Lung microvascular endothelial cell (primary cell): Measurements from ENCODE around the gene TNS3. TPM values are rescaled to one million over a fixed set of nuclear protein-coding genes. Genes with fewer than 3 reads are reported as not detected.

Experiments used
- DNase-seq, 2 donors: peaks; one replicate each; pipeline versions ENCODE4 v3.0.0 to v3.0.0-alpha.2; 2010; ENCODE audit warnings: low read depth in 2 of 2
- total RNA-seq: library from RNA; depleted of rRNA; stranded (reverse); fragments of >200 nt; gene quantifications from 2 replicates; pipeline ENCODE4 v1.2.1, GENCODE V29; 2014

TNS3 gene
- total RNA-seq, 1 donor from 2014 or later, result 10.3 TPM

GRCh38 chr7:47525066-47525623 lies 56.8 kb downstream of the TNS3 start:
- no peak for DNase-seq

- no peak for DNase-seq
These were observed 58.5 kb downstream of the TNS3 start for GRCh38 chr7:47523401-47523800.

DNA sequence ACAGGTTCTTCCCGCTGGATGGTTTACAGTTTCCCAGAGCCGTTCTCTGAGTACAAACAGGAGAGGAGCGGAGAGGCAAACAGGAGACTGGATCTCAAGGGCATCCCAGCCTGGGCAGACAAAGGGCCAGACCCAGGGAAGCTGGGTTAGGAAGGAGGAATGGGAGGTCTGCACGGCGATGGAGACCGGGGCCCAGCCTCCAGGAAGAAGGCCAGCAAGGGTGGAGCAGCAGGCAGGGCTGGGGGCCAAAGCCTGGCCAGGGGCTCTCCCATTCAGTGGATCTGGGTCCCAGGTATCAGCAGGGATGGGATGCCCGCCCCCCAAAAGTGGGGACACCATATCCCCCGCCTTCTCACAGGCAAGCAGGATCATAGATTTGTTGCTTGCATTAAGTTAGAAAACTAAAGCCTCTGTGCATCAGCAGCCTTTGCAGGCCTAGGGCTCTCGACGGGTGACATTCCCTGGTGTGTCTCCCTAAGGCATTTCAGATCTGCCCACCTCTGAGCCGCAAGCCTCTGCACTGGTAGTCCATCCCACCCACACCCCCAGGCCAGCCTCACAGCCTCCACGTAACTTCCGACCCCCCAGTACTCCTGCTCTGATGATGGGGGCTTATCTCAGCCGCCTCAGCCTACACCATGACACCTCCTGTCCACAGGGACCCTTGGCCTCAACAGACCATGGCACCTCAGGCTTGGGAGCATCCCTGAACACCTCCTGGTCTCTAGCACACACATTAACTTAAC lies 59.9 kb downstream of the TNS3 start:
- no peak for DNase-seq

GRCh38 chr7:47521011-47521795 lies 60.7 kb downstream of the TNS3 start:
- DNase-seq, result no peak

DNA sequence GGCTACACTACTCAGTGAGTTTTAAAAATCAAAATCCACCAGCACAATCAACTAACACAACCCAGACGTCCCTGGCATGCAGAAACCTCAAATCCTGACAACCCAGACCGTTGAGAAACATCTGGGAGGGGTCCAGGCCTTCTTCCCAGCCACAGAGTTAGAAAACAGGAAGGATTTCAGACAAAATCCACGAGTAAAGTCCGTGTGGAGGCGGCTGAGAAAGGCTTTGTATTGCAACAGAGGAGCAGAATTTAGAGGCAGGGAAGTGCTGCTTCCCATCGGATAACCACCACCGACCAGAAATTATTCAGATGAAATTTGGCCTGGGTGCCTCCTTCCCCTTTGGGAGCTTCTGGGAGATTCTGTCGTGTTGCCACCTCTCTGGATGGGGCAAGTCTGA lies 61.5 kb downstream of the TNS3 start:
- DNase-seq, result no peak

DNA sequence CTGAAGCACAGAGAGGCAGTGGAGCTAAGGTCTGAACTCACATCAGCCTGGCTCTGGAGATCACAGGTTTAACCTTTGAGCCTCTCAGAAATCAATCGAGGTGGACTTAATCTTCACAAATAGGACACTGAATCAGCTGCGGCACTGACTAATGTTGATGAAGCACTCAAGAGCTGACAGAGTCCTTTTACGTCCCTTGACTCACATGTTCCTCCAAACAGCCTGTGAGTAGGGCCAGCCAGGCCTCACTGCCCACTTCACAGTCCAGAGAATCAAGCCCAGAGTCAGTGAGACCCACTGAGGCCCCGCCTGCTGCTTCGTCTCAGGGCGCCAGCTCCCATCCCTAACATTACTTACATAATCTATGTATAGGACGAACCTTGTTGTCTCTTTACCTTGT lies 63.1 kb downstream of the TNS3 start:
- peak in 1 of 2 donors; percentile 28 for DNase-seq

DNA sequence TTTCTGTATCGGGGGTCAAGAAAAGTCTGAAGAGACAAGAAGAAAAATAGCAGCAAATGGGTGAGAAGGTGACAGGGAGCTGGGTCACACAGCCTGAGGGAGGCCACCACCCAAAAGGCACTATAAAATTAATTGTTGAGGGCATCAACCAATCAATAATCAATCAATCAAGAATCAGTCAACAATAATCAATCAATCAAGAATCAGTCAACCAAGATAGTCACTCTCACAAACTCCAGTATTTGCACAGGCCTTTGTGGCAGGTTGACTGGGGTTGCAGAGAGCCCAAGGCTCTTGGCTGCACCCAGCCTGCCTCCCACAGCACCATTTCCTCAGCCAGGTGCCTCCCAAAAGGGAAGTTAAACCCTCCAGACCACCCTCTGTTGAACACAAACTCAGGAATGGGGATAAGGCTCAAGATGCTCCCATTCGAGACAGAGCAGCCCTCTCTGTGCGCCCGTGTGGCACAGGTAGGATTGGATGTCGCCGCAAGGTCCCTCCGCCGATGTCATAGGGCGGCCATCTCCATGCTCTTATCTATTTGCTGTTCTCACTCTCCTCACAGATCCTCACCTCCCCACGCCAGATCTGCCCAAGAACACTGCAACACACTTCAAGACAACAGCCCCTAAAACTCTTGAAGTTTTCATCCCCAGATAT lies 64.0 kb downstream of the TNS3 start:
- no peak for DNase-seq

DNA sequence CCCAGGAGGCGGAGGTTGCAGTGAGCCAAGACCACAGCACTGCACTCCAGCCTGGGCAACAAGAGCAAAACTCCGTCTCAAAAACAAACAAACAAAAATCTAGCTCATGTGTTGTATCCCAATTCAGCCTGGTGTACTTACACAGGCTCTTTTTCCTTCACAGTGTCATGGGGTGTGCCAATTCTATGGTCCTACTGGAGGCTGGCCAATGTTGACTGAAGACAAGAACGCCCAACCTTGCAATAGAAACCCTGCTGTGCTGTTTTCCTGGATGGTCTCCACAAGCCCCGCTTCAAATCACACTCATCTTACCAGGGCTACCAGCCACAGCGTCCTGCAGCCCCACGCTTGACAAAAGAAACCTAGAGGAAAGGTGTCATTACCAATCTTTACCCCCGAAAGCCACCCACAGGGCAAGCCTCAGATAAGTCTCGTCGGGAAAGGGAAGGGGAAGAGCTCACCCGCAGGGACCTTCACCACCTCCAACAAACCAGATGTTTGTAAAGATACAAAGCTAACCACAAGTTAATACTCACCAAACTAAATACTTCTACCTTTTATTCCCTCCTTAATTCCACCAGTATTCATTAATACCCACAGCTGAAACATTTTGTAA lies 64.8 kb downstream of the TNS3 start:
- DNase-seq, result no peak

- no peak for DNase-seq
These were observed 65.5 kb downstream of the TNS3 start for GRCh38 chr7:47516386-47516785.

DNA sequence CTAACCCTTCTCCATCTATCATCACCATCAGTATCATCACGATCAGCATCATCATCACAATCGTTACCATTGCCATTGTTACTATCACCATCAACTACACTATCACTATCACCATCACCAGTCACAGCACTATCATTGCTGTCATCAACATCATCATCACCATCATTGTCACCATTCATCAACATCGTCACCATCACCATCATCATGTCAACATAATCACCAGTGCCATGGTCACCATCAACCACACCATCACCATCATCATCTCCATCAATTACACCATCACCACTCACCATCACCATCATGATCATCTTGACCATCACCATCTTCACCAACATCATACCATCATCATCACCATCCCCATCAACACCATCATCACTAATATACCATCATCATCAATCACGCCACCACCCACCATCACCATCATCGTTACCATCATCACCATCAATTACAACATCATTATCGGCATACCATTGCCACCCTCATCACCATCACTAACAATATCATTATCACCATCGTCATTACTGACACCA lies 66.5 kb downstream of the TNS3 start:
- no peak for DNase-seq

- no peak for DNase-seq
These were observed 67.1 kb downstream of the TNS3 start for GRCh38 chr7:47514818-47515217.

GRCh38 chr7:47514367-47514766 lies 67.5 kb downstream of the TNS3 start:
- no peak for DNase-seq

DNA sequence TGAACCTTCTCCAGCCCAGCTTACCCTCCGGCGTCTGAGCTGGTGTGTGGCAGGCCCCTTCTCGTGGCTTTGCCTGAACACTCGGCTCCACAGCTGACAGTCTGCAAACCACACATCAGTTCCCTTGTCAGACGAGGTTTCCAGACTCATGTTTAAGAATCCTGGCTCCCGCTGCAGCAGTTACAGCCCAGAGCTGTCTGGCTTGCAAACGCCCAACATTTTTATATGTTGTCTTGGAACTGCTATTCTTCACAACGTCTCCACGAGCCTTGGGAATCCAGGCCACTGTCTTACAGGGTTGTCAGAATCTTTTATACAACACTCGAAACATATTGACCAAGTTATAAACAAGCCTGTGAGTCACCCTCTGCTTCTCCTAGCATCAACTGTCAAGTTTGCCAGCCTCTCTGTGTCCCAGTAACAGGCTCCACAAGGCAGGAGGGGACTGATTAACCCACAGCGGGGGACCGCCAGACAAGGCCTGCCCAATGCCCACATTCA lies 68.1 kb downstream of the TNS3 start:
- peak in 1 of 2 donors; percentile 44 for DNase-seq

- DNase-seq, result no peak
These were observed 69.3 kb downstream of the TNS3 start for GRCh38 chr7:47512481-47513176.

DNA sequence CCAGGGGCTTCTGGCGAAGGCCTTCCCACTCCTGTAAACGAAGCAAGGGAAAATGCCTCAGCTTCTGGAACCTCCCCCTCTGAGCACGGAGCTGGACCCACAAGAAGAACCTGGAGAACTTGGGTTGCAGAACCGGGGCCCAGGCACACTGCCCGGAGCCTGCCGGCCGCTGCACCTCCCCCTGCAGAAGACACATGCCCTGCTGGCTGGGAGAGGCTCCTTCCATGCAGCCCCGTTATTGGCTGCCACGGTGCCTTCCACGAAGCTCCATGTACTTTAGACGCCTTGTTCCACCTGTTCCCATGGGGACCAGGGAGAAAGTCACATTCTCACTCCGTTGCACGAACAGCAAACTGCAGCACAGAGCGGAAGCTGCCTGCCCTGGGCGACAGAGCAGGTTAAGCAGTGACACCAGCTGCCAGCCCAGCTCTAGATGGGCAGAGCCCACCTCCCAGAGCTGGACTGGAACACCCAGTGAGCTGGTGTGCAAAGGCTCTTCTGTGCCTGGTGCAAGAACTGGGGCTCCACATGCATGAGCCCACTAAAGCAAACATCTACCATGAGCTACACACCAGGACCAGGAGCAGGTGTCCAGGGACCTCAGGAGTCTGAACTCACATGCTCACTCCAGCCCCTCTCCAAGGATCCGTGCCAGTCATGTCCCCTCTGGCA lies 70.1 kb downstream of the TNS3 start:
- DNase-seq, result no peak

DNA sequence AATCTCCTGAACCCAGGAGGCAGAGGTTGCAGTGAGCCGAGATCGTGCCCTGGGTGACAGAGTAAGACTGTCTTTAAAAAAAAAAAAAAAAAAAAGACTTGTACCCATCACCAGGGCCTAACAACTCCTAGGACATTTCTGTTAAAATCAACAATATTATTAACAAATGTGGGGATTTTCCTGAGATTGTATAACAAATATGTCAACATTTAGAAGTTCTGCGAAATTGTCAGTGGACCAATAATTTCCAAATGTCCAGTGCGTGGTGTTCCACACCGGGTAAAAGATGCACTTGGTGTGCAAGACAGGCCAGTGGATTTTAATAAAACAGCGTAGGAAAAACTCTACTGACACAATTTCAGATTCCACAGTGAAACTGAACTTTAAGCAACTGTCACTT lies 71.1 kb downstream of the TNS3 start:
- DNase-seq, result no peak

GRCh38 chr7:47510192-47510591 lies 71.7 kb downstream of the TNS3 start:
- DNase-seq, result no peak

DNA sequence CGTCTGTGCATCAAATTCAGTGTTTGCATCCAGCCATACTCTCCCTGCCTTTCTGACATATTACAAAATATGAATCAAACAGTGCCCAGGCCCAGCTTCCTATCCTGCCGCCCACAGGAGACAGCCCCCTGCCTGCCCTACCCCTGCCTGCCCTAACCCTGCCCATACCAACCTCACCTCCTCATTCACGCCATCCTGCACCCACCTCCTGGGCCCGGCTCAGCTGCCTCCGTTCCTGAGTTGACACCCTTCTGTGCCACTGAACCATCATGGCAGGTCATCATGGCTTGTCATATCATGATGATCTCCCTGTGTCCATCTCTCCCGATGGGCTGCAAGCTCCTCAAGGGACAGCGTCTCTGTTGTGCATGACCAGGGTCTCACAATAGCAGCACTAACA lies 72.3 kb downstream of the TNS3 start:
- DNase-seq, result no peak

GRCh38 chr7:47508389-47509380 lies 73.2 kb downstream of the TNS3 start:
- DNase-seq, result no peak
